GM18508 (cell line): Measurements from ENCODE around the gene ADAMTSL2.

Experiments used
- ATAC-seq: cut with Tn5 transposase; IDR thresholded peaks from one replicate; pipeline ENCODE4 v1.9.1; 2021; ENCODE audit warnings: moderate number of reproducible peaks; ENCODE audit not compliant: insufficient read depth, unreplicated experiment

ADAMTSL2 gene

GRCh38 chr9:133499132-133499891, 35.2 kb upstream of the ADAMTSL2 start:
- no peak for ATAC-seq

GRCh38 chr9:133499892-133500270, 34.6 kb upstream of the ADAMTSL2 start:
- no peak for ATAC-seq

GRCh38 chr9:133502112-133502511, 32.4 kb upstream of the ADAMTSL2 start:
- ATAC-seq = no peak

GRCh38 chr9:133505186-133505830, 29.2 kb upstream of the ADAMTSL2 start:
- no peak for ATAC-seq

GRCh38 chr9:133505901-133506652, 28.4 kb upstream of the ADAMTSL2 start:
- no peak for ATAC-seq

- ATAC-seq = no peak
Observed at GRCh38 chr9:133506653-133507038, 27.9 kb upstream of the ADAMTSL2 start.

- no peak for ATAC-seq
Observed at GRCh38 chr9:133507246-133507965, 27.1 kb upstream of the ADAMTSL2 start.

- no peak for ATAC-seq
Observed at GRCh38 chr9:133508046-133508445, 26.5 kb upstream of the ADAMTSL2 start.

GRCh38 chr9:133509179-133510083, 25.1 kb upstream of the ADAMTSL2 start:
- ATAC-seq = no peak

GRCh38 chr9:133510926-133511505, 23.5 kb upstream of the ADAMTSL2 start:
- no peak for ATAC-seq

- no peak for ATAC-seq
Observed at GRCh38 chr9:133511607-133512006, 22.9 kb upstream of the ADAMTSL2 start.

GRCh38 chr9:133512253-133513213, 22.0 kb upstream of the ADAMTSL2 start:
- no peak for ATAC-seq

GRCh38 chr9:133513214-133514100, 21.0 kb upstream of the ADAMTSL2 start:
- ATAC-seq = no peak

GRCh38 chr9:133514460-133515239, 19.9 kb upstream of the ADAMTSL2 start:
- no peak for ATAC-seq

GRCh38 chr9:133515240-133515610, 19.3 kb upstream of the ADAMTSL2 start:
- no peak for ATAC-seq

- no peak for ATAC-seq
Observed at GRCh38 chr9:133515615-133516255, 18.8 kb upstream of the ADAMTSL2 start.
